IMR-90 (cell line): Measurements from ENCODE around the gene ERGIC1. TPM values are rescaled to one million over a fixed set of nuclear protein-coding genes. Genes with fewer than 3 reads are reported as not detected.

Experiments used
- ATAC-seq: fragments of 200-7000 bp; cut with Tn5 transposase; 2 replicates; pipeline ENCODE4 v1.9.1; 2020; ENCODE audit warnings: low read depth, mild to moderate bottlenecking, moderate library complexity
- BruUV-seq: library from RNA; stranded (reverse); fragments of 400-500 nt; replicated peaks from 2 replicates; lab custom pipeline; 2021; lab: Mats Ljungman, UMichigan
- CTCF ChIA-PET: fragments of 300-600 bp; formaldehyde crosslinking; extraction: SDS; loops from one replicate; lab custom pipeline; 2021; ENCODE audit warnings: antibody characterized with exemption; lab: Yijun Ruan, JAX
- POLR2A ChIA-PET: fragments of 300-600 bp; sonication (Branson Sonifier 250); formaldehyde crosslinking; loops from one replicate; lab custom pipeline; 2022; ENCODE audit warnings: antibody characterized with exemption; ENCODE audit not compliant: unreplicated experiment; lab: Charles Lee
- DNase-seq: peaks from one replicate; pipeline ENCODE4 v3.0.0; 2013
- H2AFZ ChIP-seq: replicated peaks from 2 replicates; pipeline ENCODE3; 2013; ENCODE audit warnings: low read length, mild to moderate bottlenecking; ENCODE audit not compliant: poor library complexity
- H2AK5ac ChIP-seq: 2 replicates; pipeline ENCODE4 v1.6.1; 2013; ENCODE audit warnings: low read depth, low read length, inconsistent platforms
- H2AK9ac ChIP-seq: replicated peaks from 2 replicates; pipeline ENCODE3; 2013; ENCODE audit warnings: mild to moderate bottlenecking, low read depth, low read length, moderate library complexity; ENCODE audit not compliant: poor library complexity
- H2BK120ac ChIP-seq: 2 replicates; pipeline ENCODE4 v1.6.1; 2013; ENCODE audit warnings: low read depth, low read length, inconsistent platforms
- H2BK15ac ChIP-seq: 3 replicates; pipeline ENCODE4 v1.6.1; 2013; ENCODE audit warnings: low read depth, low read length, inconsistent platforms
- H2BK20ac ChIP-seq: 2 replicates; pipeline ENCODE4 v1.6.1; 2013; ENCODE audit warnings: low read depth, mild to moderate bottlenecking, inconsistent platforms, low read length, moderate library complexity
- H2BK5ac ChIP-seq: 2 replicates; pipeline ENCODE4 v1.6.1; 2013; ENCODE audit warnings: mild to moderate bottlenecking, low read depth, low read length, inconsistent platforms; ENCODE audit not compliant: poor library complexity, severe bottlenecking
- H3K14ac ChIP-seq: replicated peaks from 2 replicates; pipeline ENCODE4 v1.6.1; 2013; ENCODE audit warnings: low read depth, low read length, inconsistent platforms
- H3K18ac ChIP-seq: 2 replicates; pipeline ENCODE4 v1.6.1; 2013; ENCODE audit warnings: low read depth, low read length, control low read depth
- H3K23ac ChIP-seq: 2 replicates; pipeline ENCODE4 v1.6.1; 2013; ENCODE audit warnings: low read depth, low read length, inconsistent platforms
- H3K27ac ChIP-seq: 2 replicates; pipeline ENCODE4 v1.5.1; 2013; ENCODE audit warnings: mild to moderate bottlenecking, control low read depth, low read length; ENCODE audit not compliant: insufficient read depth
- H3K27me3 ChIP-seq: 2 replicates; pipeline ENCODE4 v1.6.1; 2013; ENCODE audit warnings: low read length; ENCODE audit not compliant: control insufficient read depth, insufficient read depth
- H3K36me3 ChIP-seq: 2 replicates; pipeline ENCODE4 v1.6.1; 2013; ENCODE audit warnings: low read length, mixed read lengths; ENCODE audit not compliant: control insufficient read depth, insufficient read depth
- H3K4ac ChIP-seq: 2 replicates; pipeline ENCODE4 v1.6.1; 2013; ENCODE audit warnings: low read depth, low read length, inconsistent platforms
- H3K4me1 ChIP-seq: 2 replicates; pipeline ENCODE4 v1.6.1; 2013; ENCODE audit warnings: low read length, mixed read lengths; ENCODE audit not compliant: control insufficient read depth, insufficient read depth
- H3K4me2 ChIP-seq: 2 replicates; pipeline ENCODE4 v1.6.1; 2013; ENCODE audit warnings: low read depth, mild to moderate bottlenecking, control low read depth, low read length, moderate library complexity
- H3K4me3 ChIP-seq: 2 replicates; pipeline ENCODE4 v1.5.1; 2013; ENCODE audit warnings: low read depth, mild to moderate bottlenecking, control low read depth, low read length, moderate library complexity; ENCODE audit not compliant: insufficient read depth
- H3K56ac ChIP-seq: 2 replicates; pipeline ENCODE4 v1.6.1; 2013; ENCODE audit warnings: low read length, inconsistent platforms; ENCODE audit not compliant: insufficient read depth; ENCODE audit errors: extremely low read depth
- H3K79me1 ChIP-seq, 2 experiments: 2 replicates each; pipeline ENCODE4 v1.6.1; 2013; ENCODE audit warnings: low read length in 2 of 2, inconsistent platforms in 1 of 2, low read depth in 1 of 2
- H3K9ac ChIP-seq: 2 replicates; pipeline ENCODE4 v1.6.1; 2013; ENCODE audit warnings: low read depth, low read length, control low read depth
- H3K9me1 ChIP-seq: 2 replicates; pipeline ENCODE4 v1.6.1; 2013; ENCODE audit warnings: low read length, inconsistent platforms; ENCODE audit not compliant: insufficient read depth
- H3K9me3 ChIP-seq: 2 replicates; pipeline ENCODE4 v1.6.1; 2013; ENCODE audit warnings: low read length; ENCODE audit not compliant: control insufficient read depth, insufficient read depth
- H4K20me1 ChIP-seq: 2 replicates; pipeline ENCODE4 v1.6.1; 2013; ENCODE audit warnings: low read length, inconsistent platforms; ENCODE audit not compliant: insufficient read depth
- H4K5ac ChIP-seq: 2 replicates; pipeline ENCODE4 v1.6.1; 2013; ENCODE audit warnings: mild to moderate bottlenecking, low read depth, low read length, control low read depth
- H4K8ac ChIP-seq, 2 experiments: 2 replicates each; pipeline ENCODE4 v1.6.1; 2013; ENCODE audit warnings: low read depth in 2 of 2, low read length in 2 of 2, control low read depth in 1 of 2, inconsistent platforms in 1 of 2
- H4K91ac ChIP-seq: 2 replicates; pipeline ENCODE4 v1.6.1; 2013; ENCODE audit warnings: low read depth, low read length, inconsistent platforms; ENCODE audit not compliant: insufficient read depth
- CEBPB ChIP-seq: IDR thresholded peaks from 2 replicates; pipeline ENCODE4 v1.6.1; 2012; ENCODE audit warnings: low read depth, low read length, improper control_type of control experiment
- CHD1 ChIP-seq: IDR thresholded peaks from 2 replicates; pipeline ENCODE4 v1.6.1; 2012; ENCODE audit warnings: low read depth, low read length, improper control_type of control experiment
- ELK1 ChIP-seq: fragments of 150-350 bp; IDR thresholded peaks from 2 replicates; pipeline ENCODE4 v1.6.1; 2016; ENCODE audit warnings: low read depth, mild to moderate bottlenecking, low read length, moderate library complexity, borderline replicate concordance
- FOS ChIP-seq: fragments of 150-350 bp; IDR thresholded peaks from 2 replicates; pipeline ENCODE4 v1.6.1; 2016; ENCODE audit warnings: low read depth, low read length
- MAZ ChIP-seq: IDR thresholded peaks from 2 replicates; pipeline ENCODE4 v1.6.1; 2012; ENCODE audit warnings: low read depth, mild to moderate bottlenecking, low read length, improper control_type of control experiment, moderate library complexity, borderline replicate concordance
- NFE2L2 ChIP-seq: fragments of 150-350 bp; IDR thresholded peaks from 2 replicates; pipeline ENCODE4 v1.6.1; 2016; ENCODE audit warnings: low read depth, mild to moderate bottlenecking, low read length
- RCOR1 ChIP-seq: IDR thresholded peaks from 2 replicates; pipeline ENCODE4 v1.6.1; 2012; ENCODE audit warnings: mild to moderate bottlenecking, low read length, improper control_type of control experiment; ENCODE audit not compliant: insufficient replicate concordance
- RFX5 ChIP-seq: IDR thresholded peaks from 2 replicates; pipeline ENCODE4 v1.8.0; 2012; ENCODE audit warnings: low read depth, mild to moderate bottlenecking, low read length, moderate library complexity
- USF2 ChIP-seq: fragments of 150-350 bp; IDR thresholded peaks from 2 replicates; pipeline ENCODE4 v1.6.1; 2017; ENCODE audit warnings: mild to moderate bottlenecking, antibody characterized with exemption, low read length, low read depth
- WGBS, 2 experiments: methylation state at CpG; one replicate each; pipeline versions ENCODE4 v1.1.5 to v1.1.7; 2013; ENCODE audit warnings: missing lambda C conversion rate in 2 of 2; ENCODE audit not compliant: insufficient read length in 1 of 2; ENCODE audit errors: extremely low coverage in 2 of 2; 5-methylcytosine and 5-hydroxymethylcytosine counted together
- dilution Hi-C: fragments of 300-500 bp; cut with HindIII; formaldehyde crosslinking; loops from one replicate; pipeline ENCODE4 v1.14.3; 2018; ENCODE audit warnings: low sequenced_read_pairs; ENCODE audit not compliant: unreplicated experiment
- in situ Hi-C: fragments of 300-500 bp; cut with MboI; formaldehyde crosslinking; loops from 3 replicates; pipeline ENCODE4 v1.14.3; 2019; ENCODE audit warnings: low sequenced_read_pairs, inconsistent platforms, mixed read lengths
- intact Hi-C: fragments of 100-400 bp; cut with micrococcal nuclease; formaldehyde crosslinking; loops from 2 replicates; pipeline ENCODE4 v1.10.0; 2022
- polyA plus RNA-seq, 3 experiments: library from polyadenylated mRNA; depleted of rRNA; stranded (reverse); fragments of >200 nt; gene quantifications; 2 replicates each; pipeline ENCODE4 v1.2.3, GENCODE V29; 2012; ENCODE audit warnings: low replicate concordance in 1 of 3
- total RNA-seq: library from RNA; depleted of rRNA; stranded (reverse); fragments of >200 nt; gene quantifications from 2 replicates; pipeline ENCODE4 v1.2.3, GENCODE V29; 2012
- TF ChIP-seq, protein P1 (sequence below): conservative IDR thresholded peaks from 2 replicates; pipeline ENCODE4 v1.5.1; 2012; ENCODE audit warnings: mild to moderate bottlenecking, low read depth, low read length, improper control_type of control experiment

The ERGIC1 gene
- total and polyA plus RNA-seq, 2 of the 4 experiments (the other 2 are of a cell fraction), result 134 to 192 TPM

DNA sequence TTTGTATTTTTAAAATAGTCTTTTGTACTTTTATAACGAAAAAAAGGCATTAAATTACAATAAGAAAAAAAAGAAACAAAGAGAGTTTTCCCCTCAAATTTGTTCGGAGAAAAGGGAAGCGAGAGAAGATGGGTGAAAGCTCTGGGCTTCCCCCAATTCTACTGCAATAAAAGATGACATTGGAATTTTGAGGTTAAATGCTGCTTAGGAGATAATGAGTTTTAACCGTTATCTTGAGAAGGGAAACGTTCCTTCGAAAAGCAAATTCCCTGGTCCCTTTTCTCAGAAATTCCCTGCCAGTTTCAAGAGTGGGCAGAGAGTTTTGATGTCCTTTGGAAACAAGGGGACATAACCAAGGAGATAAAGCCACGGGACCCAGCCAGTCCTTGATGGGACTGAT is 18.4 kb upstream of the ERGIC1 start:
- Histone ChIP-seq H4K91ac (no peak overlapping the region), H3K27me3 (no peaks in the 10 kb centered on the region), H3K56ac (no peak overlapping the region), H3K4me3 (no peak overlapping the region), H3K23ac (no peak overlapping the region), H3K9ac (no peak overlapping the region), H3K9me1 (no peaks in the 10 kb centered on the region; the same call in 1 of the 2 replicates), H2BK5ac (no peak overlapping the region), H3K14ac (no peak overlapping the region), H3K4me2 (no peak overlapping the region), H3K79me1 (no peaks in the 10 kb centered on the region), H2AFZ (no peak overlapping the region), H3K18ac (no peak overlapping the region), H2AK9ac (no peak overlapping the region), H2AK5ac (no peak overlapping the region), H3K36me3 (no peaks in the 10 kb centered on the region), H3K27ac (no peak overlapping the region), H4K5ac (no peak overlapping the region), H3K4me1 (peaks cover 11% of the 10 kb centered on the region), H2BK15ac (no peak overlapping the region), H4K20me1 (no peaks in the 10 kb centered on the region), H2BK20ac (no peak overlapping the region), H3K9me3 (no peaks in the 10 kb centered on the region), H4K8ac (no peak overlapping the region), H2BK120ac (no peak overlapping the region), H3K4ac (no peak overlapping the region)
- intact Hi-C loops (no loop called here), in situ Hi-C loops (no loop called here), dilution Hi-C loops (no loop called here)
- DNase-seq, result no peak
- no TSS peak for BruUV-seq
- ChIA-PET POLR2A (no interaction called here), CTCF (no interaction called here)
- no CpG with 5 or more reads among the region's 7 CpGs for WGBS, 2 experiments
- TF ChIP-seq FOS (no peak), NFE2L2 (no peak), ELK1 (no peak), CHD1 (no peak), RFX5 (no peak), USF2 (no peak), MAZ (no peak), RCOR1 (no peak), CEBPB (no peak)
- TF ChIP-seq, protein P1, sequence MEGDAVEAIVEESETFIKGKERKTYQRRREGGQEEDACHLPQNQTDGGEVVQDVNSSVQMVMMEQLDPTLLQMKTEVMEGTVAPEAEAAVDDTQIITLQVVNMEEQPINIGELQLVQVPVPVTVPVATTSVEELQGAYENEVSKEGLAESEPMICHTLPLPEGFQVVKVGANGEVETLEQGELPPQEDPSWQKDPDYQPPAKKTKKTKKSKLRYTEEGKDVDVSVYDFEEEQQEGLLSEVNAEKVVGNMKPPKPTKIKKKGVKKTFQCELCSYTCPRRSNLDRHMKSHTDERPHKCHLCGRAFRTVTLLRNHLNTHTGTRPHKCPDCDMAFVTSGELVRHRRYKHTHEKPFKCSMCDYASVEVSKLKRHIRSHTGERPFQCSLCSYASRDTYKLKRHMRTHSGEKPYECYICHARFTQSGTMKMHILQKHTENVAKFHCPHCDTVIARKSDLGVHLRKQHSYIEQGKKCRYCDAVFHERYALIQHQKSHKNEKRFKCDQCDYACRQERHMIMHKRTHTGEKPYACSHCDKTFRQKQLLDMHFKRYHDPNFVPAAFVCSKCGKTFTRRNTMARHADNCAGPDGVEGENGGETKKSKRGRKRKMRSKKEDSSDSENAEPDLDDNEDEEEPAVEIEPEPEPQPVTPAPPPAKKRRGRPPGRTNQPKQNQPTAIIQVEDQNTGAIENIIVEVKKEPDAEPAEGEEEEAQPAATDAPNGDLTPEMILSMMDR, result no peak
- ATAC-seq, result no peak
